HG03060 (cell line): ENCODE measurements around the gene UNC13A.
"Not testable (repeated sequence)": the region's sequence is repeated elsewhere in the genome, so short reads cannot be mapped to it uniquely, and the experiment has no call there.

Experiments
- ATAC-seq: cut with Tn5 transposase; IDR thresholded peaks from one replicate; pipeline ENCODE4 v1.9.1; 2021; ENCODE audit warnings: low read depth, moderate number of reproducible peaks; ENCODE audit not compliant: unreplicated experiment

The UNC13A gene

GRCh38 chr19:17577457-17578097 lies 110.6 kb downstream of the UNC13A start:
- no peak for ATAC-seq

DNA sequence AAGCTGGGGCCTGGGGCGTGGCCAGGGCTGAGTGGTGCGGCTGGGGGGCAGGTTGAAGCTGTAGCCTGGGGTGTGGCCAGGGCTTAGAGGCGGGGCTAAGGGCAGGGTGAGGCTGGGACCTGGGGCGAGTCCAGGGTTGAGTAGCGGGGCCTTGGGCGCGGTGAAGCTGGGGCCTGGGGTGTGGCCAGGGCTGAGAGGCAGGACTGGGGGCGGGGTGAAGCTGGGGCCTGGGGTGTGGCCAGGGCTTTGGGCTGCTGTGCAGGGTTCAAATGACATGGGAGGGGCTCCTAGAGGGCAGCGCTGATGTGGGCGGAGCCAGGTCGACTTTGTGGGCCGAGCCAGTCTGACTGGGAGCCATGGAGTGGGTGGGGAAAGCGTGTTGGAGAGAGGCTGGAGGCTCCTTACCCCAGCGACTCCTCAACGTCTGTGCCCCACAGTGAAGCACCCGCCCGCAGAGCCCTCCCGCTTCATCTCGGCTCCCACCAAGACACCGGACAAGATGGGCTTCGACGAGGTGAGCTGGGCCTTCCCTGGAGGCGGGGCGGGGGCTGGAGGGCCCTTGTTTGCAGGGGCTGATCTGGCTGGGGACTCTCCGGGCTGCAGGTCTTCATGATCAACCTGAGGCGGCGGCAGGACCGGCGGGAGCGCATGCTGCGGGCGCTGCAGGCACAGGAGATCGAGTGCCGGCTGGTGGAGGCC lies 111.2 kb downstream of the UNC13A start:
- no peak for ATAC-seq

DNA sequence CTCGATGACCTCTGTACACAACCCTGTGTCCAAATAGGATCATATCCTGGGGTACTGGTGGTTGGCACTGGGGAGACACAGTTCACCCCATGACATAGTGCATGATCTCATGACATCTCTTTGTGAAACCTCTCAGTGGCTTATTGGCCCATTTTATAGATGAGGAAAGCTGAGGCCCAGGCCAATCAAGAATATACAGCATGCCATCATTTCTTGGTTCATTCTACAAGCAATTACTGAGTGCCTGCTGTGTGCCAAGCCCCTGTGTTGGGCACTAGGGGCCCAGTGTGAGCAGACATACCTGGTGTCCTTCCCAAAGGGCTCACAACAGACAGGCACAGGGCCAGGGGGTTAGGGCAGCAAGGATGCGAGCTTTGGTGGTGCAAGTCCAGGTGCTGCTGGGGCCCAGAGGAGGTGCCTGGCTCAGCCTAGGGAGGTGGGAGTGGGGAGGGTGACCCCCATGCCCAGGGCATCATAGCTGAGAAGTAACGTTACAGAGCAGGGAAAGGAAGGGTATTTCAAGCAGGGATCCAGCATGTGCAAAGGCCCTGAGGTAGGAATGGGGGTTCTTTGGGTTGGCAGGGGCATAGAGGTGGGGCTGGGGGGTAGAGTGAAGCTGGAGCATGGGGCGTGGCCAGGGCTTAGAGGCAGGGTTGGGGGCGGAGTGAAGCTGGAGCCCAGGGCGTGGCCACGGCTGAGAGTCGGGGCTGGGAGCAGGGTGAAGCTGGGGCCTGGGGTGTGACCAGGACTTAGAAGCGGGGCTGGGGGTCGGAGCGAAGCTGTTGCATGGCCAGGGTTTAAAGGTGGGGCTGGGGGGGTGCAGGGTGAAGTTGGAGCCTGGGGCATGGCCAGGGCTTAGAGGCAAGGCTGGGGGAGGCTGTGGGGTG lies 112.0 kb downstream of the UNC13A start:
- no peak for ATAC-seq

GRCh38 chr19:17572638-17573037 lies 115.5 kb downstream of the UNC13A start:
- no peak for ATAC-seq

DNA sequence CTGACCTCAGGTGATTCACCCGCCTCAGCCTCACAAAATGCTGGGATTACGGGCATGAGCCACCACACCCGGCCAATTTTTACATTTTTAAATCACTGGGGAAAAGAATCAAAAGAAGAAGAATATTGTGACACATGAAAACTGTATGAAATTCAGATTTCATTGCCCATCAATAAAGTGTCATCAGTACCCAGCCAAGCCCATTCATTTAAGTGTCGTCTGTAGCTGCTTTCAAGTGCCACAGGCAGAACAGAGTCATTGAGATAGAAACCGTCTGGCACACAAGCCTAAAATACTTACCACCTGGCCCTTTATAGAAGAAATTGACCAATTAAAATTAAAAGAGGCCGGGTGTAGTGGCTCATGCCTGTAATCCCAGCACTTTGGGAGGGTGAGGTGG lies 117.4 kb downstream of the UNC13A start:
- ATAC-seq, result no peak

- not testable (repeated sequence) for ATAC-seq
These were observed 117.9 kb downstream of the UNC13A start for GRCh38 chr19:17570291-17570690.

GRCh38 chr19:17567940-17568339 lies 120.2 kb downstream of the UNC13A start:
- ATAC-seq, result no peak

GRCh38 chr19:17565611-17566010 lies 122.5 kb downstream of the UNC13A start:
- no peak for ATAC-seq

DNA sequence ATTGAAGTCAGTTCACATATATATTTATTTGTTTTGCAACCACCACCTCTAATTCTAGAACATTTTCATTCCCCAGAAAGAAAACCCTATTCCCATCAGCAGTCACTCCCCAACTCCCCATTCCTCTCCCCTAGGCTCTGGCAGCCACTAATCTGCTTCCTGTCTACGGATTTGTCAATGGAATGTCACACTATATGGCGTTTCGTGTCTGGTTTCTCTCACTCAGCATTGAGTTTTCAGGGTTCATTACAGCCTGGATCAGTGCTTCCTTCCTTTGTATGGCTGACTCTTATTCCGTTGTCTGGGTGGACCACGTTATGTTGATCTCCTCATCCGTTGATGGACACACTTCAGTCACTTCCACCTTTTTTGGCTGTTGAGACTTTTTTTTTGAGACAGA lies 123.4 kb downstream of the UNC13A start:
- ATAC-seq, result no peak

DNA sequence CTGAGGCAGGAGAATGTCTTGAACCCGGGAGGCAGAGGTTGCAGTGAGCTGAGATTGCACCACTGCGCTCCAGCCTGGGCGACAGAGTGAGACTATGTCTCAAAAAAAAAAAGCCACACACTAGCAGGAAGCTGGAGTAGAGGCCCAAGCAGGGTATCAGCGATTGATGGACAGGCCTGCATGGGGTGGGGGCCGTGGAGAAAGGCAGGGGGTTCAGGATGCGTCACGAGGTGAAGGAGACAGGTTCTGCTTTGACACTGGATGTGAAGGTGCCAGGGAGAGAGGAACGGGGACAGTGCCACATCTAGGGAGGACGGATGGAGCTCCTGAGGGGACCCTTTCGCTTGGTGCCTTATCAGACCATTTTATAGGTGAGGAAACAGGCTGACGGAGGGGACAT lies 125.6 kb downstream of the UNC13A start:
- no peak for ATAC-seq

- ATAC-seq, result no peak
These were observed 126.1 kb downstream of the UNC13A start for GRCh38 chr19:17562097-17562496.

- no peak for ATAC-seq
These were observed 128.0 kb downstream of the UNC13A start for GRCh38 chr19:17560205-17560595.

DNA sequence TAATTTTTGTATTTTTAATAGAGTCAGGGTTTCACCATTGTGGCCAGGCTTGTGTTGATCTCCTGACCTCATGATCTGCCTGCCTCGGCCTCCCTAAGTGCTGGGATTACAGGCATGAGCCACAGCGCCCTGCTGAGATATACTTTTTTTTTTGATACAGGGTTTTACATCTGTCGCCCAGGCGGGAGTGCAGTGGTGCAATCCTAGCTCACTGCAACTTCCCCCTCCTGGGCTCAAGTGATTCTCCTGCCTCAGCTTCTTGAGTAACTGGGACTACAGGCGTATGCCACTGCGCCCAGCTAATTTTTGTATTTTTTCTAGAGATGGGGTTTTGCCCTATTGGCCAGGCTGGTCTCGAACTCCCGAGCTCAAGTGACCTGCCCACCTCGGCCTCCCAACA lies 130.7 kb downstream of the UNC13A start:
- ATAC-seq, result no peak

GRCh38 chr19:17556995-17557394 lies 131.2 kb downstream of the UNC13A start:
- no peak for ATAC-seq

DNA sequence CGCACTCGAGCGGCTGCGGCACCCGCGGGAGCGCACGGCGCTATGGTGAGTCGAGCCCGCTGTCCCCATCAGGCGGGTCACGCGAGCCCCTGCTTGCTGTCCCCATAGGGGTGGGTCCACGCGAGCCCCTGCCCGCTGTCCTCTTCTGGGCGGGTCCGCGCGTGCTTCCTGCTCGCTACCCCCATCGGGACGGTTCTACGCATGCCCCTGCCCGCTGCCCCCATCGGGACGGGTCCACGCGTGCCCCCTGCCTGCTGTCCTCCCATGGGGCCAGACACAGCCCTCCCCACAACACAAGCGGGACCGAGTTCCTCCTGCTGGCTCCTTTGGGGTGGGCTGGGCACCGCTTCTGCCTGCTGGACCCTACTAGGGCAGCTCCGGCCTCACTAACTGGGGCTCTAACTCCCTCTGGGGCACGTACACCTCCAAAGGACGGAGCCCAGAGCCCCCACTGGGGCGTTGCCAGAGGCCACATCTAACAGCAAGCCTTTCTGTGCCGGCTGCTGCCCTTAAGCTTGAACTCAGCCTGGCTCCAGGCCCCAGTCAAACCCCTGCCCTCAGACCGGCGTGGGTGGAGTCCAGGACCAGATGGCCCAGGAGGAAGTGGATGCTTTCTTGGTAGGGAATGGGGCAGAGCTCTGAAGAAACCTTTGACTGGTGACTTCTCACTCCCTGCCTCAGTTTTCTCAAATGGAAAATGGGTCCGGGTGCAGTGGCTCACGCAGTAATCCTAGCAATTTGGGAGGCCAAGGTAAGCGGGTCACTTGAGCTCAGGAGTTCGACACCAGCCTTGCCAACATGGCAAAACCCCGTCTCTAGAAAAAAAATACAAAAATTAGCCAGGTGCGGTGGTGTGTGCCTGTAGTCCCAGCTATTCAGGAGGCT lies 132.0 kb downstream of the UNC13A start:
- ATAC-seq, result no peak

GRCh38 chr19:17555480-17555928 lies 132.7 kb downstream of the UNC13A start, which contains the start of gene COLGALT1:
COLGALT1 (plus strand) TSS chr19:17555649; CDS start chr19:17555714, 65 bp downstream.
- no peak for ATAC-seq

DNA sequence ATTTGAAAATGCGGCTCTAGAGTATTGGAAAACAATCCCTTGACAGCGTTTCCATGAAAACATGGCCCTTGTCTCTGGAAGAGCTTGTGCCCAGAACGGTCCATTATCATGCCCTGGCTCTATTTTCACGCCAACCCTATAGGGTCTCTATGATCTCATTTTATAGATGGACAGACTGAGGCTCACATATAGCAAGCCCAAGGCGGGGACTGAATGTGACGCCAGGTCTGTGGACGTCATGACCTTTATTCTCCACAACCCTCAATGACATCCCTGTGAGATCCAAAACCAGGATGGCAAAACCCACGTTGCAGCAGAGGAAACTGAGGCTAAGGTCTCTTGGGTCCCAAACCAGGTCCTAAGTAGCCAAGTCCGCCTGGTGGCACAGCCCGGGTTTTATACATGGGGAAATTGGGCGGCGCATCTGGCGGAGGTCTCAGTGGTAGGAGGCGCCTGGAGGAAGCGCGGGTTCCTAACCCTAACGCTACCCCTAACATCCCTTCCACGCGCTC lies 133.1 kb downstream of the UNC13A start:
- ATAC-seq, result no peak

- no peak for ATAC-seq
These were observed 134.9 kb downstream of the UNC13A start for GRCh38 chr19:17553256-17553655.

GRCh38 chr19:17552735-17553134 lies 135.4 kb downstream of the UNC13A start:
- not testable (repeated sequence) for ATAC-seq
